WERI-Rb-1 (cell line): ENCODE results near the gene RAB3C.

Source experiments
- DNase-seq: peaks from one replicate; pipeline ENCODE4 v3.0.0-alpha.2; 2020
- H3K27ac ChIP-seq: fragments of 250-450 bp; sonication (Bioruptor Pico); 2 replicates; pipeline ENCODE4 v1.5.1; 2020; ENCODE audit warnings: mild to moderate bottlenecking, moderate library complexity
- H3K27me3 ChIP-seq: fragments of 250-450 bp; sonication (Bioruptor Pico); 2 replicates; pipeline ENCODE4 v1.5.1; 2021; ENCODE audit warnings: mild to moderate bottlenecking, low read depth, moderate library complexity; ENCODE audit not compliant: insufficient read depth, severe bottlenecking
- H3K36me3 ChIP-seq: fragments of 250-450 bp; sonication (Bioruptor Pico); 2 replicates; pipeline ENCODE4 v1.5.1; 2020; ENCODE audit warnings: mild to moderate bottlenecking, moderate library complexity
- H3K4me3 ChIP-seq: 2 replicates; pipeline ENCODE4 v1.5.1; 2011; ENCODE audit warnings: low read depth, mild to moderate bottlenecking, control low read depth, low read length
- H3K9me3 ChIP-seq: fragments of 250-450 bp; sonication (Bioruptor Pico); 2 replicates; pipeline ENCODE4 v1.5.1; 2021; ENCODE audit warnings: mild to moderate bottlenecking, moderate library complexity; ENCODE audit not compliant: severe bottlenecking
- CTCF ChIP-seq: IDR thresholded peaks from 2 replicates; pipeline ENCODE4 v1.5.1; 2011; ENCODE audit warnings: low read depth, mild to moderate bottlenecking, control low read depth, inconsistent platforms, low read length

The RAB3C gene

GRCh38 chr5:58735637-58736036 is 152.8 kb downstream of the RAB3C start:
- no peaks in the 10 kb centered on the region for H3K27me3 ChIP-seq

GRCh38 chr5:58736214-58736613 is 153.3 kb downstream of the RAB3C start:
- no peaks in the 10 kb centered on the region for H3K36me3 ChIP-seq
- no peak for TF ChIP-seq CTCF

More at GRCh38 chr5:58735637-58736036, 152.8 kb downstream of the RAB3C start:
- no peaks in the 10 kb centered on the region for H3K9me3 ChIP-seq
- no peaks in the 10 kb centered on the region for H3K36me3 ChIP-seq
- no peak overlapping the region for H3K27ac ChIP-seq
- no peak overlapping the region for H3K4me3 ChIP-seq
- no peak for TF ChIP-seq CTCF
- DNase-seq = no peak

GRCh38 chr5:58737671-58738070 is 154.8 kb downstream of the RAB3C start:
- TF ChIP-seq CTCF = no peak

More at GRCh38 chr5:58736214-58736613, 153.3 kb downstream of the RAB3C start:
- no peak for DNase-seq
- Histone ChIP-seq H3K9me3 (no peaks in the 10 kb centered on the region), H3K27me3 (no peaks in the 10 kb centered on the region), H3K4me3 (no peak overlapping the region), H3K27ac (no peak overlapping the region)

GRCh38 chr5:58738336-58738735 is 155.5 kb downstream of the RAB3C start:
- no peak overlapping the region for H3K4me3 ChIP-seq
- H3K27me3 ChIP-seq = no peaks in the 10 kb centered on the region
- TF ChIP-seq CTCF = no peak
- DNase-seq = no peak
- H3K36me3 ChIP-seq = no peaks in the 10 kb centered on the region
- H3K27ac ChIP-seq = no peak overlapping the region
- no peaks in the 10 kb centered on the region for H3K9me3 ChIP-seq

More at GRCh38 chr5:58737671-58738070, 154.8 kb downstream of the RAB3C start:
- Histone ChIP-seq H3K27me3 (no peaks in the 10 kb centered on the region), H3K36me3 (no peaks in the 10 kb centered on the region), H3K4me3 (no peak overlapping the region), H3K9me3 (no peaks in the 10 kb centered on the region), H3K27ac (no peak overlapping the region)
- no peak for DNase-seq

GRCh38 chr5:58739051-58739450 is 156.2 kb downstream of the RAB3C start:
- Histone ChIP-seq H3K4me3 (no peak overlapping the region), H3K9me3 (no peaks in the 10 kb centered on the region), H3K27ac (no peak overlapping the region), H3K36me3 (no peaks in the 10 kb centered on the region), H3K27me3 (no peaks in the 10 kb centered on the region)
- DNase-seq = no peak
- TF ChIP-seq CTCF = no peak

GRCh38 chr5:58740956-58741355 is 158.1 kb downstream of the RAB3C start:
- no peak for TF ChIP-seq CTCF
- Histone ChIP-seq H3K36me3 (no peaks in the 10 kb centered on the region), H3K9me3 (no peaks in the 10 kb centered on the region), H3K4me3 (no peak overlapping the region), H3K27me3 (no peaks in the 10 kb centered on the region), H3K27ac (no peak overlapping the region)
- no peak for DNase-seq
